OCI-LY7 (cell line): ENCODE measurements around the gene FCHO2. TPM values are rescaled to one million over a fixed set of nuclear protein-coding genes. Genes with fewer than 3 reads are reported as not detected.

ENCODE experiments used
- BruUV-seq: library from RNA; stranded (reverse); fragments of 400-500 nt; replicated peaks from 2 replicates; lab custom pipeline; 2021; lab: Mats Ljungman, UMichigan
- CTCF ChIA-PET: fragments of 300-600 bp; sonication (Branson Sonifier 250); formaldehyde crosslinking; loops from one replicate; lab custom pipeline; 2022; ENCODE audit warnings: antibody characterized with exemption; ENCODE audit not compliant: unreplicated experiment; lab: Charles Lee
- POLR2A ChIA-PET: fragments of 300-600 bp; sonication (Branson Sonifier 250); formaldehyde crosslinking; loops from one replicate; lab custom pipeline; 2022; ENCODE audit warnings: antibody characterized with exemption; lab: Charles Lee
- DNase-seq: peaks from one replicate; pipeline ENCODE4 v3.0.0-alpha.2; 2015; ENCODE audit warnings: low spot score
- H2AFZ ChIP-seq: fragments of 200-600 bp; sonication (generic), shearing (Covaris generic); 2 replicates; pipeline ENCODE4 v1.6.1; 2014; ENCODE audit warnings: mild to moderate bottlenecking, antibody characterized with exemption, low read length, moderate library complexity
- H3K27ac ChIP-seq: fragments of 200-600 bp; sonication (generic); 2 replicates; pipeline ENCODE4 v1.5.1; 2014; ENCODE audit warnings: mixed run types, low read depth, mild to moderate bottlenecking, moderate library complexity, low read length, inconsistent platforms; ENCODE audit not compliant: poor library complexity, severe bottlenecking
- H3K36me3 ChIP-seq: fragments of 200-600 bp; sonication (generic); 2 replicates; pipeline ENCODE4 v1.6.1; 2014; ENCODE audit warnings: mild to moderate bottlenecking, antibody characterized with exemption, low read length, moderate library complexity, mixed read lengths; ENCODE audit not compliant: insufficient read depth
- H3K4me1 ChIP-seq: fragments of 200-600 bp; sonication (generic); 2 replicates; pipeline ENCODE4 v1.5.1; 2014; ENCODE audit warnings: mild to moderate bottlenecking, low read length; ENCODE audit not compliant: insufficient read depth, poor library complexity, severe bottlenecking
- H3K4me2 ChIP-seq: fragments of 200-600 bp; sonication (generic); 2 replicates; pipeline ENCODE4 v1.6.1; 2014; ENCODE audit warnings: mild to moderate bottlenecking, low read length
- H3K4me3 ChIP-seq: fragments of 200-600 bp; sonication (generic); 2 replicates; pipeline ENCODE4 v1.5.1; 2014; ENCODE audit warnings: mild to moderate bottlenecking, low read depth, low read length; ENCODE audit not compliant: poor library complexity, severe bottlenecking
- H3K79me2 ChIP-seq: fragments of 200-600 bp; sonication (generic); 2 replicates; pipeline ENCODE4 v1.6.1; 2016; ENCODE audit warnings: low read depth, mild to moderate bottlenecking, low read length, moderate library complexity, mixed read lengths; ENCODE audit not compliant: insufficient read depth
- H3K9me2 ChIP-seq: fragments of 200-600 bp; sonication (generic); 2 replicates; pipeline ENCODE4 v1.6.1; 2016; ENCODE audit warnings: mild to moderate bottlenecking, low read length, mixed read lengths; ENCODE audit not compliant: insufficient read depth
- H3K9me3 ChIP-seq: fragments of 200-600 bp; sonication (generic); 2 replicates; pipeline ENCODE4 v1.6.1; 2014; ENCODE audit warnings: mild to moderate bottlenecking, mixed run types, low read length, mixed read lengths
- H4K20me1 ChIP-seq: fragments of 200-600 bp; sonication (generic); 2 replicates; pipeline ENCODE4 v1.6.1; 2014; ENCODE audit warnings: mild to moderate bottlenecking, antibody characterized with exemption, low read length, moderate library complexity, mixed read lengths; ENCODE audit not compliant: insufficient read depth
- EZH2phosphoT487 ChIP-seq: fragments of 200-600 bp; sonication (generic); IDR thresholded peaks from 2 replicates; pipeline ENCODE4 v1.6.1; 2018; ENCODE audit warnings: low read depth, borderline replicate concordance, mild to moderate bottlenecking, mixed run types, antibody characterized with exemption, low read length, moderate library complexity, mixed read lengths
- intact Hi-C: fragments of 100-400 bp; cut with micrococcal nuclease; formaldehyde crosslinking; loops from one replicate; pipeline ENCODE4 v1.10.0; 2022; ENCODE audit not compliant: unreplicated experiment
- total RNA-seq, 2 experiments: library from RNA; depleted of rRNA in 1 of 2; stranded (reverse); fragments of >200 nt in 1 of 2; shearing (Covaris generic) in 1 of 2; gene quantifications; 2 replicates each; pipeline ENCODE4 v1.2.3, GENCODE V29; 2014 to 2022
- TF ChIP-seq, protein P1 (sequence below): fragments of 200-600 bp; sonication (generic); conservative IDR thresholded peaks from 2 replicates; pipeline ENCODE4 v1.5.1; 2014; ENCODE audit warnings: mild to moderate bottlenecking, antibody characterized with exemption, low read length, moderate library complexity, mixed read lengths

Gene FCHO2
- total RNA-seq, 2 experiments from 2014 or later, result 7.2 to 7.8 TPM

GRCh38 chr5:73081093-73081492 lies 125.3 kb downstream of the FCHO2 start:
- Histone ChIP-seq H4K20me1 (no peaks in the 10 kb centered on the region), H3K4me3 (no peak overlapping the region), H2AFZ (no peak overlapping the region), H3K27ac (no peak overlapping the region), H3K4me1 (no peaks in the 10 kb centered on the region), H3K9me3 (no peaks in the 10 kb centered on the region), H3K4me2 (no peak overlapping the region), H3K9me2 (no peaks in the 10 kb centered on the region), H3K79me2 (no peaks in the 10 kb centered on the region), H3K36me3 (no peaks in the 10 kb centered on the region)
- no TSS peak for BruUV-seq
- POLR2A ChIA-PET, result no interaction called here
- TF ChIP-seq EZH2phosphoT487, result no peak
- TF ChIP-seq, protein P1, sequence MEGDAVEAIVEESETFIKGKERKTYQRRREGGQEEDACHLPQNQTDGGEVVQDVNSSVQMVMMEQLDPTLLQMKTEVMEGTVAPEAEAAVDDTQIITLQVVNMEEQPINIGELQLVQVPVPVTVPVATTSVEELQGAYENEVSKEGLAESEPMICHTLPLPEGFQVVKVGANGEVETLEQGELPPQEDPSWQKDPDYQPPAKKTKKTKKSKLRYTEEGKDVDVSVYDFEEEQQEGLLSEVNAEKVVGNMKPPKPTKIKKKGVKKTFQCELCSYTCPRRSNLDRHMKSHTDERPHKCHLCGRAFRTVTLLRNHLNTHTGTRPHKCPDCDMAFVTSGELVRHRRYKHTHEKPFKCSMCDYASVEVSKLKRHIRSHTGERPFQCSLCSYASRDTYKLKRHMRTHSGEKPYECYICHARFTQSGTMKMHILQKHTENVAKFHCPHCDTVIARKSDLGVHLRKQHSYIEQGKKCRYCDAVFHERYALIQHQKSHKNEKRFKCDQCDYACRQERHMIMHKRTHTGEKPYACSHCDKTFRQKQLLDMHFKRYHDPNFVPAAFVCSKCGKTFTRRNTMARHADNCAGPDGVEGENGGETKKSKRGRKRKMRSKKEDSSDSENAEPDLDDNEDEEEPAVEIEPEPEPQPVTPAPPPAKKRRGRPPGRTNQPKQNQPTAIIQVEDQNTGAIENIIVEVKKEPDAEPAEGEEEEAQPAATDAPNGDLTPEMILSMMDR, result no peak
- intact Hi-C loops, result loop anchor here (5.0 to 10.0 kb wide), 3 partner anchors 54 to 456 kb away; partner anchors contain the start of gene FOXD1
- DNase-seq, result no peak
- CTCF ChIA-PET, result no interaction called here

GRCh38 chr5:73088026-73088425 lies 132.2 kb downstream of the FCHO2 start:
- no peak for TF ChIP-seq EZH2phosphoT487
- TF ChIP-seq, protein P1, result no peak
- BruUV-seq, result no TSS peak
- Histone ChIP-seq H3K27ac (no peak overlapping the region), H3K9me3 (no peaks in the 10 kb centered on the region), H4K20me1 (no peaks in the 10 kb centered on the region), H3K4me2 (no peak overlapping the region), H2AFZ (no peak overlapping the region), H3K4me1 (no peaks in the 10 kb centered on the region), H3K9me2 (no peaks in the 10 kb centered on the region), H3K79me2 (no peaks in the 10 kb centered on the region), H3K4me3 (no peak overlapping the region), H3K36me3 (no peaks in the 10 kb centered on the region)
- no peak for DNase-seq
- ChIA-PET POLR2A (interaction anchor here (0.6 to 1.1 kb wide), 2 partner anchors 59 to 188 kb away, joined by 4 to 5 read pairs; no protein-coding TSS in a partner anchor), CTCF (no interaction called here)
- intact Hi-C loops, result loop anchor here (10.0 kb wide), 2 partner anchors 47 to 357 kb away; partner anchors contain the start of gene FOXD1

GRCh38 chr5:73093943-73094342 lies 138.1 kb downstream of the FCHO2 start:
- no TSS peak for BruUV-seq
- ChIA-PET CTCF (no interaction called here), POLR2A (interaction anchor here (0.7 kb wide), 3 partner anchors 8 to 131 kb away, joined by 3 to 4 read pairs (median 3); no protein-coding TSS in a partner anchor)
- Histone ChIP-seq H2AFZ (no peak overlapping the region), H3K79me2 (no peaks in the 10 kb centered on the region), H3K9me3 (peaks cover 9% of the 10 kb centered on the region; the same call in 1 of the 2 replicates), H3K4me1 (no peaks in the 10 kb centered on the region), H3K36me3 (no peaks in the 10 kb centered on the region), H4K20me1 (no peaks in the 10 kb centered on the region), H3K4me2 (no peak overlapping the region), H3K27ac (no peak overlapping the region), H3K4me3 (no peak overlapping the region), H3K9me2 (no peaks in the 10 kb centered on the region)
- no peak for DNase-seq
- TF ChIP-seq EZH2phosphoT487, result no peak
- TF ChIP-seq, protein P1, result no peak
- intact Hi-C loops, result no loop called here
